PC-9 (cell line): ENCODE measurements around the gene ZBTB25. TPM values are rescaled to one million over a fixed set of nuclear protein-coding genes. Genes with fewer than 3 reads are reported as not detected.
A peak's percentile ranks its signal among the peaks of the same experiment; 100 is the strongest.

Experiments used
- BruUV-seq: library from RNA; stranded (reverse); fragments of 400-500 nt; replicated peaks from 2 replicates; lab custom pipeline; 2021; lab: Mats Ljungman, UMichigan
- CTCF ChIA-PET: fragments of 300-600 bp; sonication (Branson Sonifier 250); formaldehyde crosslinking; loops from one replicate; lab custom pipeline; 2022; ENCODE audit warnings: antibody characterized with exemption; lab: Charles Lee
- POLR2A ChIA-PET: fragments of 300-600 bp; sonication (Branson Sonifier 250); formaldehyde crosslinking; loops from one replicate; lab custom pipeline; 2022; ENCODE audit warnings: antibody characterized with exemption; ENCODE audit not compliant: unreplicated experiment; lab: Charles Lee
- DNase-seq, 2 experiments: peaks; one replicate each; pipeline versions ENCODE4 v3.0.0 to v3.0.0-alpha.2; 2015 to 2022; ENCODE audit warnings: mixed read lengths in 1 of 2
- H2AFZ ChIP-seq: fragments of 200-600 bp; sonication (generic); 2 replicates; pipeline ENCODE4 v1.8.1; 2017; ENCODE audit warnings: antibody characterized with exemption
- H3F3A ChIP-seq: fragments of 200-600 bp; sonication (generic); 2 replicates; pipeline ENCODE4 v1.8.1; 2017; ENCODE audit warnings: antibody characterized with exemption, mild to moderate bottlenecking, low read depth; ENCODE audit not compliant: insufficient read depth
- H3K27ac ChIP-seq: fragments of 200-600 bp; sonication (generic); 2 replicates; pipeline ENCODE4 v1.6.1; 2016; ENCODE audit warnings: mixed run types
- H3K27me3 ChIP-seq: fragments of 200-600 bp; sonication (generic); 2 replicates; pipeline ENCODE4 v1.6.1; 2016; ENCODE audit warnings: low read depth, mixed run types; ENCODE audit not compliant: insufficient read depth
- H3K36me3 ChIP-seq: fragments of 200-600 bp; sonication (generic); 2 replicates; pipeline ENCODE4 v1.6.1; 2016; ENCODE audit warnings: low read depth, mixed run types
- H3K4me1 ChIP-seq: fragments of 200-600 bp; sonication (generic); replicated peaks from 2 replicates; pipeline ENCODE4 v1.6.1; 2016; ENCODE audit warnings: mixed run types; ENCODE audit not compliant: insufficient read depth
- H3K4me2 ChIP-seq: fragments of 200-600 bp; sonication (generic); 2 replicates; pipeline ENCODE4 v1.6.1; 2017; ENCODE audit warnings: mixed run types
- H3K4me3 ChIP-seq: fragments of 200-600 bp; sonication (generic); 2 replicates; pipeline ENCODE4 v1.6.1; 2016; ENCODE audit warnings: mixed run types
- H3K79me2 ChIP-seq: fragments of 200-600 bp; sonication (generic); 2 replicates; pipeline ENCODE4 v1.6.1; 2017; ENCODE audit warnings: low read depth, mixed run types
- H3K9me2 ChIP-seq: fragments of 200-600 bp; sonication (generic); 2 replicates; pipeline ENCODE4 v1.8.1; 2017; ENCODE audit warnings: mild to moderate bottlenecking; ENCODE audit not compliant: insufficient read depth
- H3K9me3 ChIP-seq: fragments of 200-600 bp; sonication (generic); 2 replicates; pipeline ENCODE4 v1.8.1; 2016; ENCODE audit warnings: low read depth; ENCODE audit not compliant: insufficient read depth
- H4K20me1 ChIP-seq: fragments of 200-600 bp; sonication (generic); 2 replicates; pipeline ENCODE4 v1.8.1; 2017; ENCODE audit not compliant: insufficient read depth
- CTCF ChIP-seq: fragments of 200-600 bp; sonication (generic); conservative IDR thresholded peaks from 2 replicates; pipeline ENCODE4 v1.6.1; 2017; ENCODE audit warnings: mixed run types, antibody characterized with exemption, mild to moderate bottlenecking, moderate library complexity
- EZH2 ChIP-seq: fragments of 200-600 bp; sonication (generic); IDR thresholded peaks from 2 replicates; pipeline ENCODE4 v1.8.0; 2017; ENCODE audit warnings: antibody characterized with exemption, low read depth
- intact Hi-C: fragments of 100-400 bp; cut with micrococcal nuclease; formaldehyde crosslinking; loops from one replicate; pipeline ENCODE4 v1.10.0; 2022; ENCODE audit not compliant: unreplicated experiment
- total RNA-seq: library from RNA; stranded (reverse); gene quantifications from 2 replicates; pipeline ENCODE4 v1.2.3, GENCODE V29; 2021

Gene ZBTB25
- total RNA-seq, 1 experiment from 2014 or later: 22.9 TPM

- CTCF ChIA-PET: interaction anchor here (0.5 kb wide), 1 partner anchor 199 kb away, joined by 3 read pairs; no protein-coding TSS in a partner anchor
- no peaks in the 10 kb centered on the region for H3K9me3 ChIP-seq
- no peak for TF ChIP-seq EZH2
- TF ChIP-seq CTCF: no peak
- H3K36me3 ChIP-seq: no peaks in the 10 kb centered on the region
- no TSS peak for BruUV-seq
- H3K4me3 ChIP-seq: no peak overlapping the region
- H3K9me2 ChIP-seq: no peaks in the 10 kb centered on the region
- no peak for DNase-seq
- H3K79me2 ChIP-seq: no peaks in the 10 kb centered on the region
- H3F3A ChIP-seq: peaks cover 17% of the 10 kb centered on the region; the same call in 1 of the 2 replicates
- intact Hi-C loops: loop anchor here (10.0 kb wide), 1 partner anchor 352 kb away; no protein-coding TSS in a partner anchor
- peak overlapping the region; percentile 25; the same call in 1 of the 2 replicates for H3K4me2 ChIP-seq
- no peak overlapping the region for H3K27ac ChIP-seq
- peaks cover 23% of the 10 kb centered on the region for H3K4me1 ChIP-seq
- H3K27me3 ChIP-seq: no peaks in the 10 kb centered on the region
- H4K20me1 ChIP-seq: no peaks in the 10 kb centered on the region
- POLR2A ChIA-PET: interaction anchor here (0.6 kb wide), 1 partner anchor 363 kb away, joined by 9 read pairs; no protein-coding TSS in a partner anchor
- H2AFZ ChIP-seq: no peak overlapping the region
These were observed 39.2 kb upstream of the ZBTB25 start for GRCh38 chr14:64542836-64543201.

GRCh38 chr14:64541972-64542835, 38.6 kb upstream of the ZBTB25 start:
- H3K27me3 ChIP-seq: no peaks in the 10 kb centered on the region
- H3K27ac ChIP-seq: no peak overlapping the region
- no peaks in the 10 kb centered on the region for H3K9me2 ChIP-seq
- intact Hi-C loops: loop anchor here (2.0 to 10.0 kb wide), 3 partner anchors 215 to 353 kb away; no protein-coding TSS in a partner anchor
- H4K20me1 ChIP-seq: no peaks in the 10 kb centered on the region
- 0 out of 2 replicates have a peak overlapping the region, but pooled peaks have one; percentile 25 for H3K4me2 ChIP-seq
- peaks cover 25% of the 10 kb centered on the region for H3K4me1 ChIP-seq
- no peaks in the 10 kb centered on the region for H3K79me2 ChIP-seq
- no peaks in the 10 kb centered on the region for H3K36me3 ChIP-seq
- CTCF ChIA-PET: no interaction called here
- TF ChIP-seq EZH2: no peak
- no TSS peak for BruUV-seq
- POLR2A ChIA-PET: interaction anchor here (0.6 kb wide), 1 partner anchor 364 kb away, joined by 9 read pairs; no protein-coding TSS in a partner anchor
- no peak overlapping the region for H2AFZ ChIP-seq
- H3K9me3 ChIP-seq: no peaks in the 10 kb centered on the region
- peaks cover 20% of the 10 kb centered on the region; the same call in 1 of the 2 replicates for H3F3A ChIP-seq
- no peak for DNase-seq
- H3K4me3 ChIP-seq: no peak overlapping the region

GRCh38 chr14:64541261-64541971, 37.8 kb upstream of the ZBTB25 start:
- no peaks in the 10 kb centered on the region for H4K20me1 ChIP-seq
- H3K36me3 ChIP-seq: no peaks in the 10 kb centered on the region
- intact Hi-C loops: loop anchor here (2.0 to 10.0 kb wide), 3 partner anchors 215 to 353 kb away; no protein-coding TSS in a partner anchor
- no peaks in the 10 kb centered on the region for H3K9me3 ChIP-seq
- no peaks in the 10 kb centered on the region for H3K79me2 ChIP-seq
- H3K4me2 ChIP-seq: no peak overlapping the region
- no peaks in the 10 kb centered on the region for H3K27me3 ChIP-seq
- H3K4me1 ChIP-seq: peaks cover 33% of the 10 kb centered on the region
- ChIA-PET POLR2A (no interaction called here), CTCF (interaction anchor here (0.9 to 1.2 kb wide), 2 partner anchors 13 to 88 kb away, joined by 3 read pairs; no protein-coding TSS in a partner anchor)
- no peak for DNase-seq
- no peaks in the 10 kb centered on the region for H3K9me2 ChIP-seq
- TF ChIP-seq EZH2 (no peak), CTCF (no peak)
- no TSS peak for BruUV-seq
- H3F3A ChIP-seq: peaks cover 28% of the 10 kb centered on the region; the same call in 1 of the 2 replicates
- H3K4me3 ChIP-seq: no peak overlapping the region
- H3K27ac ChIP-seq: no peak overlapping the region
- no peak overlapping the region for H2AFZ ChIP-seq
